GM18520 (cell line): ENCODE data around the gene TMEM165.

Source experiments
- ATAC-seq: cut with Tn5 transposase; IDR thresholded peaks from one replicate; pipeline ENCODE4 v1.9.1; 2021; ENCODE audit not compliant: unreplicated experiment

Gene TMEM165

DNA sequence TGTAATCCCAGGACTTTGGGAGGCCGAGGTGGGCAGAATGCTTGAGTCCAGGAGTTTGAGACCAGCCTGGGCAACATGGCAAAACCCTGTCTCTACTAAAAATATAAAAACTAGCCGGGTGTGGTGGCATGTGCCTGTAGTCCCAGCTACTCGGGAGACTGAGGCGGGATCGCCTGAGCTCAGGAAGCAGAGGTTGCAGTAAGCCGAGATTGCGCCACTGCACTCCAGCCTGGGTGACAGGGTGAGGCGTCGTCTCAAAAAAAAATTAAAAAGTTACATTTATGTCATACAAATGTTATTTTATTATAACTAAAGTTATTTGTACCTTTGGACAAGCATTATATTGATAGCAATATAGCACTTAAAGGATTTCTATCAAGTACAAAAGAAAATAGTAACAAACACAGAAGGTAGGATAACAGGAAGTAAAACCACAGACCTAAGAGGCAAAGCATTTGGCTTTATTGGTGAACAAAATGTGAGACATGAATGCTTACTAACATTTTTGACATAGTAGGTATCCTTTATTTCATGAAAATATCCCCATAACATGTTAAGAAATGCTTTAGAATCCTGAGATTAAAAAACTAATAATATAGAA is 51.5 kb downstream of the TMEM165 start:
- ATAC-seq, result no peak

GRCh38 chr4:55447831-55448230 is 52.1 kb downstream of the TMEM165 start:
- no peak for ATAC-seq

DNA sequence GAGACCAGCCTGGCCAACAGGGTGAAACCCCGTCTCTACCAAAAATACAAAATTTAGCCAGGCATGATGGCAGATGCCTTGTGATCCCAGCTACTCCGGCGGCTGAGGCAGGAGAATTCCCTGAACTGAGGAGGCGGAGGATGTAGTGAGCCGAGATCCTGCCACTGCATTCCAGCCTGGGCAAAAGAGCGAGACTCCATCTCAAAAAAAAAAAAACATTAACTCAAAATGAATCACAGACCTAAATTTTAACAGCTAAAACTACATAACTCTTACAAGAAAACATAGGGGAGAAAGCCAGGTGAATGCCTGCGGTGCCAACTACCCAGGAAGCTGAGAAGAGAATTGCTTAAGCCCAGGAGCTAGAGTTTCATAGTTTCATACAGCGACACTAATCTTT is 54.8 kb downstream of the TMEM165 start:
- ATAC-seq, result no peak

GRCh38 chr4:55458164-55458563 is 62.4 kb downstream of the TMEM165 start:
- ATAC-seq, result no peak

GRCh38 chr4:55458611-55459010 is 62.9 kb downstream of the TMEM165 start:
- ATAC-seq, result no peak

GRCh38 chr4:55466001-55466400 is 70.2 kb downstream of the TMEM165 start:
- ATAC-seq, result no peak

GRCh38 chr4:55468724-55469123 is 73.0 kb downstream of the TMEM165 start:
- no peak for ATAC-seq

- no peak for ATAC-seq
These were observed 74.2 kb downstream of the TMEM165 start for GRCh38 chr4:55469979-55470378.
